Liver (tissue), 9 donors: ENCODE measurements around the gene GSK3A. TPM values are rescaled to one million over a fixed set of nuclear protein-coding genes. Genes with fewer than 3 reads are reported as not detected.

Experiments used
- DNase-seq: peaks from one replicate; pipeline ENCODE4 v3.0.0-alpha.2; 2017; ENCODE audit warnings: low spot score
- H3K27ac ChIP-seq, 2 donors: one replicate each; pipeline ENCODE4 v1.7.0; 2013; ENCODE audit warnings: inconsistent platforms in 2 of 2, low read length in 2 of 2, control low read depth in 1 of 2, low read depth in 1 of 2, mild to moderate bottlenecking in 1 of 2
- H3K27me3 ChIP-seq, 4 donors: one replicate each; pipeline versions ENCODE4 v1.6.1 to v1.7.0; 2013; ENCODE audit warnings: low read length in 3 of 4, inconsistent platforms in 1 of 4, mild to moderate bottlenecking in 1 of 4, moderate library complexity in 1 of 4; ENCODE audit not compliant: control insufficient read depth in 4 of 4, insufficient read depth in 4 of 4
- H3K36me3 ChIP-seq, 4 donors: one replicate each; pipeline versions ENCODE4 v1.6.1 to v1.7.0; 2013; ENCODE audit warnings: low read length in 3 of 4, mild to moderate bottlenecking in 3 of 4, low read depth in 1 of 4, moderate library complexity in 1 of 4; ENCODE audit not compliant: control insufficient read depth in 4 of 4, insufficient read depth in 3 of 4
- H3K4me1 ChIP-seq, 4 donors: one replicate each; pipeline versions ENCODE4 v1.6.1 to v1.7.0; 2013; ENCODE audit warnings: low read length in 3 of 4, mild to moderate bottlenecking in 3 of 4, moderate library complexity in 1 of 4; ENCODE audit not compliant: control insufficient read depth in 4 of 4, insufficient read depth in 4 of 4
- H3K4me3 ChIP-seq, 3 donors: one replicate each; pipeline versions ENCODE4 v1.6.1 to v1.7.0; 2013; ENCODE audit warnings: low read length in 3 of 3, control low read depth in 1 of 3, low read depth in 1 of 3, mild to moderate bottlenecking in 1 of 3
- H3K9ac ChIP-seq, 2 donors: one replicate each; pipeline ENCODE4 v1.7.0; 2013; ENCODE audit warnings: low read length in 2 of 2, mild to moderate bottlenecking in 2 of 2, moderate library complexity in 2 of 2, control low read depth in 1 of 2, low read depth in 1 of 2
- H3K9me3 ChIP-seq, 4 donors: one replicate each; pipeline versions ENCODE4 v1.6.1 to v1.7.0; 2013; ENCODE audit warnings: low read length in 3 of 4; ENCODE audit not compliant: control insufficient read depth in 4 of 4
- ATF3 ChIP-seq: IDR thresholded peaks from 2 replicates; pipeline ENCODE4 v1.6.1; 2016; ENCODE audit warnings: antibody characterized with exemption
- EGR1 ChIP-seq, 2 donors: IDR thresholded peaks; 2 replicates each; pipeline ENCODE4 v1.6.1; 2016 to 2018; ENCODE audit warnings: antibody characterized with exemption in 2 of 2, low read depth in 2 of 2
- FOXA1 ChIP-seq: IDR thresholded peaks from 2 replicates; pipeline ENCODE4 v1.6.1; 2016; ENCODE audit warnings: antibody characterized with exemption
- FOXA2 ChIP-seq: IDR thresholded peaks from 2 replicates; pipeline ENCODE4 v1.6.1; 2016; ENCODE audit warnings: antibody characterized with exemption
- GABPA ChIP-seq, 2 donors: IDR thresholded peaks in 1 of 2; conservative IDR thresholded peaks in 1 of 2; 2 replicates each; pipeline ENCODE4 v1.6.1; 2016; ENCODE audit warnings: antibody characterized with exemption in 2 of 2, mild to moderate bottlenecking in 1 of 2, moderate library complexity in 1 of 2
- HNF4A ChIP-seq, 2 donors: conservative IDR thresholded peaks; 2 replicates each; pipeline ENCODE4 v1.6.1; 2016; ENCODE audit warnings: antibody characterized with exemption in 2 of 2, mild to moderate bottlenecking in 2 of 2
- HNF4G ChIP-seq: IDR thresholded peaks from 2 replicates; pipeline ENCODE4 v1.6.1; 2016; ENCODE audit warnings: antibody characterized with exemption
- JUND ChIP-seq, 2 donors: IDR thresholded peaks; 2 replicates each; pipeline ENCODE4 v1.6.1; 2016; ENCODE audit warnings: antibody characterized with exemption in 2 of 2
- MAX ChIP-seq: IDR thresholded peaks from 2 replicates; pipeline ENCODE4 v1.6.1; 2016; ENCODE audit warnings: antibody characterized with exemption
- NR2F2 ChIP-seq: IDR thresholded peaks from 2 replicates; pipeline ENCODE4 v1.6.1; 2016; ENCODE audit warnings: antibody characterized with exemption
- RAD21 ChIP-seq, 2 donors: IDR thresholded peaks; 2 replicates each; pipeline ENCODE4 v1.6.1; 2016; ENCODE audit warnings: antibody characterized with exemption in 2 of 2, mild to moderate bottlenecking in 2 of 2
- RXRA ChIP-seq, 2 donors: IDR thresholded peaks; 2 replicates each; pipeline ENCODE4 v1.6.1; 2017 to 2018; ENCODE audit warnings: antibody characterized with exemption in 2 of 2, mild to moderate bottlenecking in 1 of 2
- SP1 ChIP-seq: IDR thresholded peaks from 2 replicates; pipeline ENCODE4 v1.6.1; 2018; ENCODE audit warnings: antibody characterized with exemption, mild to moderate bottlenecking
- TAF1 ChIP-seq: conservative IDR thresholded peaks from 2 replicates; pipeline ENCODE4 v1.6.1; 2016; ENCODE audit warnings: antibody characterized with exemption, mild to moderate bottlenecking
- YY1 ChIP-seq: IDR thresholded peaks from 2 replicates; pipeline ENCODE4 v1.6.1; 2016; ENCODE audit warnings: antibody characterized with exemption, mild to moderate bottlenecking
- whole genome bisulfite sequencing: extraction: QIAGEN DNeasy Blood & Tissue Kit; methylation state at CpG from one replicate; pipeline ENCODE4 v1.1.7; 2013; 5-methylcytosine and 5-hydroxymethylcytosine counted together
- polyA plus RNA-seq, 2 donors: library from polyadenylated mRNA; stranded (reverse) in 1 of 2; unstranded in 1 of 2; fragments of 200-250 nt in 1 of 2; fragments of >200 nt in 1 of 2; fragmentation: Nextera tagmentation in 1 of 2; extraction: Ambion mirVana in 1 of 2; gene quantifications; one replicate each; pipeline versions ENCODE4 v1.2.1 to v1.2.3, GENCODE V29; 2013 to 2015
- total RNA-seq, 2 donors: library from RNA; depleted of rRNA; stranded (reverse); fragments of >200 nt; gene quantifications; one replicate each; pipeline ENCODE4 v1.2.3, GENCODE V29; 2014
- TF ChIP-seq, protein P1 (sequence below): fragments of 150-350 bp; IDR thresholded peaks from 2 replicates; pipeline ENCODE4 v1.5.1; 2017; ENCODE audit warnings: improper control_type of control experiment, low read depth, low read length; ENCODE audit not compliant: missing input control
- TF ChIP-seq, protein P2 (sequence below): IDR thresholded peaks from 2 replicates; pipeline ENCODE4 v1.6.1; 2016; ENCODE audit warnings: antibody characterized with exemption, mild to moderate bottlenecking
- TF ChIP-seq, protein P3 (sequence below): IDR thresholded peaks from 2 replicates; pipeline ENCODE4 v1.6.1; 2016; ENCODE audit warnings: antibody characterized with exemption
- donor health status: healthy.
- donor health status: healthy.
- donor health status: healthy.
- donor health status: healthy.
- donor health status: healthy.

Gene GSK3A
- total and polyA plus RNA-seq, 4 donors: 5.9 to 23.1 (median 13.0) TPM

- Histone ChIP-seq H3K36me3 (no peaks in the 10 kb centered on the region), H3K9ac (no peak overlapping the region), H3K4me1 (peaks cover 0 to 4% (median 0%) of the 10 kb centered on the region in 4 donors), H3K27me3 (no peaks in the 10 kb centered on the region), H3K9me3 (peaks cover 0 to 5% (median 3%) of the 10 kb centered on the region in 4 donors), H3K27ac (no peak overlapping the region), H3K4me3 (no peak overlapping the region)
- TF ChIP-seq EGR1 (IDR thresholded peaks at IDR 0.05; ENCODE audit: low read depth in 2 of 2) (no peak), FOXA2 (no peak), MAX (no peak), SP1 (no peak), RAD21 (IDR thresholded peaks at IDR 0.05) (no peak), JUND (IDR thresholded peaks at IDR 0.05) (no peak), FOXA1 (no peak), HNF4G (no peak), RXRA (IDR thresholded peaks at IDR 0.05) (no peak), ATF3 (no peak), GABPA (IDR thresholded peaks at IDR 0.05 in 1 of 2, conservative IDR thresholded peaks at IDR 0.05 in 1 of 2) (no peak), YY1 (no peak), NR2F2 (no peak), TAF1 (no peak)
- TF ChIP-seq, protein P1, sequence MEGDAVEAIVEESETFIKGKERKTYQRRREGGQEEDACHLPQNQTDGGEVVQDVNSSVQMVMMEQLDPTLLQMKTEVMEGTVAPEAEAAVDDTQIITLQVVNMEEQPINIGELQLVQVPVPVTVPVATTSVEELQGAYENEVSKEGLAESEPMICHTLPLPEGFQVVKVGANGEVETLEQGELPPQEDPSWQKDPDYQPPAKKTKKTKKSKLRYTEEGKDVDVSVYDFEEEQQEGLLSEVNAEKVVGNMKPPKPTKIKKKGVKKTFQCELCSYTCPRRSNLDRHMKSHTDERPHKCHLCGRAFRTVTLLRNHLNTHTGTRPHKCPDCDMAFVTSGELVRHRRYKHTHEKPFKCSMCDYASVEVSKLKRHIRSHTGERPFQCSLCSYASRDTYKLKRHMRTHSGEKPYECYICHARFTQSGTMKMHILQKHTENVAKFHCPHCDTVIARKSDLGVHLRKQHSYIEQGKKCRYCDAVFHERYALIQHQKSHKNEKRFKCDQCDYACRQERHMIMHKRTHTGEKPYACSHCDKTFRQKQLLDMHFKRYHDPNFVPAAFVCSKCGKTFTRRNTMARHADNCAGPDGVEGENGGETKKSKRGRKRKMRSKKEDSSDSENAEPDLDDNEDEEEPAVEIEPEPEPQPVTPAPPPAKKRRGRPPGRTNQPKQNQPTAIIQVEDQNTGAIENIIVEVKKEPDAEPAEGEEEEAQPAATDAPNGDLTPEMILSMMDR: no peak
- TF ChIP-seq, protein P2, sequence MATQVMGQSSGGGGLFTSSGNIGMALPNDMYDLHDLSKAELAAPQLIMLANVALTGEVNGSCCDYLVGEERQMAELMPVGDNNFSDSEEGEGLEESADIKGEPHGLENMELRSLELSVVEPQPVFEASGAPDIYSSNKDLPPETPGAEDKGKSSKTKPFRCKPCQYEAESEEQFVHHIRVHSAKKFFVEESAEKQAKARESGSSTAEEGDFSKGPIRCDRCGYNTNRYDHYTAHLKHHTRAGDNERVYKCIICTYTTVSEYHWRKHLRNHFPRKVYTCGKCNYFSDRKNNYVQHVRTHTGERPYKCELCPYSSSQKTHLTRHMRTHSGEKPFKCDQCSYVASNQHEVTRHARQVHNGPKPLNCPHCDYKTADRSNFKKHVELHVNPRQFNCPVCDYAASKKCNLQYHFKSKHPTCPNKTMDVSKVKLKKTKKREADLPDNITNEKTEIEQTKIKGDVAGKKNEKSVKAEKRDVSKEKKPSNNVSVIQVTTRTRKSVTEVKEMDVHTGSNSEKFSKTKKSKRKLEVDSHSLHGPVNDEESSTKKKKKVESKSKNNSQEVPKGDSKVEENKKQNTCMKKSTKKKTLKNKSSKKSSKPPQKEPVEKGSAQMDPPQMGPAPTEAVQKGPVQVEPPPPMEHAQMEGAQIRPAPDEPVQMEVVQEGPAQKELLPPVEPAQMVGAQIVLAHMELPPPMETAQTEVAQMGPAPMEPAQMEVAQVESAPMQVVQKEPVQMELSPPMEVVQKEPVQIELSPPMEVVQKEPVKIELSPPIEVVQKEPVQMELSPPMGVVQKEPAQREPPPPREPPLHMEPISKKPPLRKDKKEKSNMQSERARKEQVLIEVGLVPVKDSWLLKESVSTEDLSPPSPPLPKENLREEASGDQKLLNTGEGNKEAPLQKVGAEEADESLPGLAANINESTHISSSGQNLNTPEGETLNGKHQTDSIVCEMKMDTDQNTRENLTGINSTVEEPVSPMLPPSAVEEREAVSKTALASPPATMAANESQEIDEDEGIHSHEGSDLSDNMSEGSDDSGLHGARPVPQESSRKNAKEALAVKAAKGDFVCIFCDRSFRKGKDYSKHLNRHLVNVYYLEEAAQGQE: no peak
- WGBS: 82% methylated on average over 3 of the region's 3 CpGs
- DNase-seq: no peak
These were observed 53.3 kb downstream of the GSK3A start for GRCh38 chr19:42189133-42189532.

DNA sequence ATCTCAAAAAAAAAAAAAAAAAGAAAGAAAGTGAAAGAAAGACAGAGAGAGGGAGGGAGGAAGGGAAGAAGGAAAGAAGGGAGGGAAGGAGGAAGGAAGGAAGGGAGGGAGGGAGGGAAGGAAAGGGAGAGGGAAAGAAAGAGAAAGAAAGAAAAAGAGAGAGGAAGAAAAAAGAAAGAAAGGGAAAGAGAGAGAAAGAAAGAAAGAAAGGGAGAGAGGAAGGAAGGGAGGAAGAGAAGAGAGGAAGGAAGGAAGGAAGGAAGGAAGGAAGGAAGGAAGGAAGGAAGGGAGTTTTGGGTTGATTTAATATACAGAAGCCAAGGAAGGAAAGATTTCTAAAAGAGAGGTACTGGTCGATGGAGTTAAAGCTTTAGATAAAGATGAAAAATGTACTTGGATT is 53.7 kb downstream of the GSK3A start:
- H3K9ac ChIP-seq: no peak overlapping the region
- H3K27me3 ChIP-seq: no peaks in the 10 kb centered on the region
- H3K36me3 ChIP-seq: no peaks in the 10 kb centered on the region
- TF ChIP-seq RAD21 (IDR thresholded peaks at IDR 0.05) (no peak), HNF4A (conservative IDR thresholded peaks at IDR 0.05) (no peak), HNF4G (no peak), ATF3 (no peak), GABPA (IDR thresholded peaks at IDR 0.05 in 1 of 2, conservative IDR thresholded peaks at IDR 0.05 in 1 of 2) (no peak), YY1 (no peak), NR2F2 (no peak), FOXA1 (no peak), MAX (no peak), FOXA2 (no peak), EGR1 (IDR thresholded peaks at IDR 0.05; ENCODE audit: low read depth in 2 of 2) (no peak), RXRA (IDR thresholded peaks at IDR 0.05) (no peak)
- TF ChIP-seq, protein P3, sequence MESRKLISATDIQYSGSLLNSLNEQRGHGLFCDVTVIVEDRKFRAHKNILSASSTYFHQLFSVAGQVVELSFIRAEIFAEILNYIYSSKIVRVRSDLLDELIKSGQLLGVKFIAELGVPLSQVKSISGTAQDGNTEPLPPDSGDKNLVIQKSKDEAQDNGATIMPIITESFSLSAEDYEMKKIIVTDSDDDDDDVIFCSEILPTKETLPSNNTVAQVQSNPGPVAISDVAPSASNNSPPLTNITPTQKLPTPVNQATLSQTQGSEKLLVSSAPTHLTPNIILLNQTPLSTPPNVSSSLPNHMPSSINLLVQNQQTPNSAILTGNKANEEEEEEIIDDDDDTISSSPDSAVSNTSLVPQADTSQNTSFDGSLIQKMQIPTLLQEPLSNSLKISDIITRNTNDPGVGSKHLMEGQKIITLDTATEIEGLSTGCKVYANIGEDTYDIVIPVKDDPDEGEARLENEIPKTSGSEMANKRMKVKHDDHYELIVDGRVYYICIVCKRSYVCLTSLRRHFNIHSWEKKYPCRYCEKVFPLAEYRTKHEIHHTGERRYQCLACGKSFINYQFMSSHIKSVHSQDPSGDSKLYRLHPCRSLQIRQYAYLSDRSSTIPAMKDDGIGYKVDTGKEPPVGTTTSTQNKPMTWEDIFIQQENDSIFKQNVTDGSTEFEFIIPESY: no peak
- no peak overlapping the region for H3K4me3 ChIP-seq
- 82% methylated on average over 1 of the region's 1 CpG for WGBS
- no peak overlapping the region for H3K27ac ChIP-seq
- H3K4me1 ChIP-seq: peaks cover 0 to 4% (median 0%) of the 10 kb centered on the region in 4 donors
- DNase-seq: no peak
- peaks cover 0 to 5% (median 3%) of the 10 kb centered on the region in 4 donors for H3K9me3 ChIP-seq
